Limb (tissue), 2 donors: ENCODE measurements around the gene SLC16A6.
"Not testable (repeated sequence)": the region's sequence is repeated elsewhere in the genome, so short reads cannot be mapped to it uniquely, and the experiment has no call there.

Experiments used
- DNase-seq, 2 donors: peaks; one replicate each; pipeline ENCODE4 v3.0.0-alpha.2; 2016; ENCODE audit errors: extremely low spot score in 2 of 2

Gene SLC16A6

GRCh38 chr17:68289936-68290267 lies 1.0 kb downstream of the SLC16A6 start:
- DNase-seq: peak in 1 of 2 donors; percentile 28

GRCh38 chr17:68289473-68289872 lies 1.5 kb downstream of the SLC16A6 start:
- DNase-seq: no peak

- no peak for DNase-seq
These were observed 2.1 kb downstream of the SLC16A6 start for GRCh38 chr17:68288804-68289203.

- DNase-seq: no peak
These were observed 2.6 kb downstream of the SLC16A6 start for GRCh38 chr17:68288375-68288774.

GRCh38 chr17:68281965-68282364 lies 9.0 kb downstream of the SLC16A6 start:
- DNase-seq: not testable (repeated sequence)

GRCh38 chr17:68277807-68278206 lies 13.1 kb downstream of the SLC16A6 start:
- no peak for DNase-seq

GRCh38 chr17:68276339-68276738 lies 14.6 kb downstream of the SLC16A6 start:
- not testable (repeated sequence) for DNase-seq

- DNase-seq: no peak
These were observed 17.2 kb downstream of the SLC16A6 start for GRCh38 chr17:68273722-68274121.

- not testable (repeated sequence) for DNase-seq
These were observed 25.1 kb downstream of the SLC16A6 start for GRCh38 chr17:68265833-68266232.

- DNase-seq: peak in 1 of 2 donors; percentile 20
These were observed 27.7 kb downstream of the SLC16A6 start for GRCh38 chr17:68263101-68263681.

GRCh38 chr17:68262467-68262866 lies 28.5 kb downstream of the SLC16A6 start:
- DNase-seq: not testable (repeated sequence)

GRCh38 chr17:68260051-68260762 lies 30.7 kb downstream of the SLC16A6 start:
- no peak for DNase-seq

- not testable (repeated sequence) for DNase-seq
These were observed 31.3 kb downstream of the SLC16A6 start for GRCh38 chr17:68259648-68259951.

GRCh38 chr17:68258890-68259647 lies 31.9 kb downstream of the SLC16A6 start:
- DNase-seq: peak in 1 of 2 donors; percentile 61

- DNase-seq: no peak
These were observed 33.0 kb downstream of the SLC16A6 start for GRCh38 chr17:68257934-68258333.

- not testable (repeated sequence) for DNase-seq
These were observed 34.2 kb downstream of the SLC16A6 start for GRCh38 chr17:68256701-68257100.

- no peak for DNase-seq
These were observed 35.0 kb downstream of the SLC16A6 start for GRCh38 chr17:68255731-68256538.

GRCh38 chr17:68255151-68255550 lies 35.8 kb downstream of the SLC16A6 start:
- no peak for DNase-seq

GRCh38 chr17:68253426-68253825 lies 37.5 kb downstream of the SLC16A6 start:
- DNase-seq: not testable (repeated sequence)

- no peak for DNase-seq
These were observed 41.6 kb downstream of the SLC16A6 start for GRCh38 chr17:68249354-68249765.

- no peak for DNase-seq
These were observed 42.0 kb downstream of the SLC16A6 start for GRCh38 chr17:68248891-68249290.
